Dermis microvascular lymphatic vessel endothelial cell (primary cell): Measurements from ENCODE around the gene DMKN. TPM values are rescaled to one million over a fixed set of nuclear protein-coding genes. Genes with fewer than 3 reads are reported as not detected.

Experiments
- DNase-seq, 2 donors: peaks; one replicate each; pipeline versions ENCODE4 v3.0.0 to v3.0.0-alpha.2; 2010; ENCODE audit warnings: low read depth in 2 of 2
- total RNA-seq: library from RNA; depleted of rRNA; stranded (reverse); fragments of >200 nt; gene quantifications from 2 replicates; pipeline ENCODE4 v1.2.1, GENCODE V29; 2014

DMKN gene
- not detected in 2 replicates for total RNA-seq

- no peak for DNase-seq
Measured at GRCh38 chr19:35513628-35514281, at the start of gene DMKN. Gene DMKN (minus strand): TSS chr19:35513649. CDS start chr19:35513475, 174 bp downstream.

- DNase-seq = no peak
Measured at GRCh38 chr19:35562776-35563175, 49.3 kb upstream of the DMKN start.

- no peak for DNase-seq
Measured at GRCh38 chr19:35562336-35562735, 48.9 kb upstream of the DMKN start.

- DNase-seq = no peak
Measured at GRCh38 chr19:35561436-35561835, 48.0 kb upstream of the DMKN start.

GRCh38 chr19:35560677-35561076, 47.2 kb upstream of the DMKN start:
- no peak for DNase-seq

- DNase-seq = no peak
Measured at GRCh38 chr19:35560271-35560670, 46.8 kb upstream of the DMKN start.

GRCh38 chr19:35559781-35560180, 46.3 kb upstream of the DMKN start:
- no peak for DNase-seq

GRCh38 chr19:35559281-35559659, 45.8 kb upstream of the DMKN start:
- no peak for DNase-seq

GRCh38 chr19:35558400-35559280, 45.2 kb upstream of the DMKN start:
- no peak for DNase-seq

GRCh38 chr19:35557539-35558399, 44.3 kb upstream of the DMKN start:
- peak in 1 of 2 donors; percentile 68 for DNase-seq

- no peak for DNase-seq
Measured at GRCh38 chr19:35556846-35557538, 43.5 kb upstream of the DMKN start.

GRCh38 chr19:35556025-35556590, 42.7 kb upstream of the DMKN start:
- no peak for DNase-seq

- DNase-seq = peak in 1 of 2 donors; percentile 40
Measured at GRCh38 chr19:35555301-35556005, 42.0 kb upstream of the DMKN start.

GRCh38 chr19:35554076-35554475, 40.6 kb upstream of the DMKN start:
- DNase-seq = no peak

GRCh38 chr19:35553385-35554000, 40.0 kb upstream of the DMKN start:
- DNase-seq = no peak

- DNase-seq = no peak
Measured at GRCh38 chr19:35552534-35553384, 39.3 kb upstream of the DMKN start.

GRCh38 chr19:35551091-35551810, 37.8 kb upstream of the DMKN start:
- no peak for DNase-seq

GRCh38 chr19:35549879-35550523, 36.6 kb upstream of the DMKN start:
- no peak for DNase-seq
